Endometrium (tissue), 2 donors: ENCODE measurements around the gene GAA.
"Not testable (repeated sequence)": the region's sequence is repeated elsewhere in the genome, so short reads cannot be mapped to it uniquely, and the experiment has no call there.

Experiments
- FAIRE-seq: peaks from 2 replicates; lab custom pipeline; 2012; peaks lifted over from hg19 to GRCh38; lab: Jason Lieb, UNC
- donor health status: control.
- donor health status: control.

Gene GAA

GRCh38 chr17:80083136-80083661 lies 18.2 kb upstream of the GAA start:
- FAIRE-seq = no peak

- no peak for FAIRE-seq
Observed at GRCh38 chr17:80084773-80085172, 16.6 kb upstream of the GAA start.

GRCh38 chr17:80086081-80086480 lies 15.3 kb upstream of the GAA start:
- FAIRE-seq = no peak

GRCh38 chr17:80086616-80087015 lies 14.8 kb upstream of the GAA start:
- no peak for FAIRE-seq

- FAIRE-seq = no peak
Observed at GRCh38 chr17:80087346-80088265, 13.8 kb upstream of the GAA start.

- no peak for FAIRE-seq
Observed at GRCh38 chr17:80089762-80090161, 11.6 kb upstream of the GAA start.

GRCh38 chr17:80090164-80090563 lies 11.2 kb upstream of the GAA start:
- not testable (repeated sequence) for FAIRE-seq

GRCh38 chr17:80091376-80091775 lies 10.0 kb upstream of the GAA start:
- FAIRE-seq = no peak

GRCh38 chr17:80092959-80093358 lies 8.4 kb upstream of the GAA start:
- no peak for FAIRE-seq

- FAIRE-seq = no peak
Observed at GRCh38 chr17:80095038-80095843, 6.1 kb upstream of the GAA start.

- FAIRE-seq = no peak
Observed at GRCh38 chr17:80095844-80096475, 5.4 kb upstream of the GAA start.

GRCh38 chr17:80096561-80097021 lies 4.8 kb upstream of the GAA start:
- no peak for FAIRE-seq

GRCh38 chr17:80097127-80097621 lies 4.2 kb upstream of the GAA start:
- FAIRE-seq = no peak

- no peak for FAIRE-seq
Observed at GRCh38 chr17:80097844-80098691, 3.3 kb upstream of the GAA start.

- FAIRE-seq = no peak
Observed at GRCh38 chr17:80099291-80100034, 1.9 kb upstream of the GAA start.

GRCh38 chr17:80100035-80100323 lies 1.4 kb upstream of the GAA start:
- FAIRE-seq = no peak

- no peak for FAIRE-seq
Observed at GRCh38 chr17:80101946-80102663, 724 bp downstream of the GAA start.

- no peak for FAIRE-seq
Observed at GRCh38 chr17:80102664-80103448, 1.5 kb downstream of the GAA start.

GRCh38 chr17:80103449-80104085 lies 2.2 kb downstream of the GAA start:
- FAIRE-seq = no peak
